Activated CD4-positive, alpha-beta T cell treated with anti-CD3 and anti-CD28 coated beads, Interleukin-10, Interleukin-2, amounts not matched to agents 100 ng/mL and 50 ng/mL, durations not matched to agents 16 hours and 8 hours (primary cell): Measurements from ENCODE around the gene P2RX6.
"Not testable (repeated sequence)": the region's sequence is repeated elsewhere in the genome, so short reads cannot be mapped to it uniquely, and the experiment has no call there.

Experiments used
- DNase-seq: peaks from one replicate; pipeline ENCODE4 v3.0.0-alpha.2; 2020

The P2RX6 gene

DNA sequence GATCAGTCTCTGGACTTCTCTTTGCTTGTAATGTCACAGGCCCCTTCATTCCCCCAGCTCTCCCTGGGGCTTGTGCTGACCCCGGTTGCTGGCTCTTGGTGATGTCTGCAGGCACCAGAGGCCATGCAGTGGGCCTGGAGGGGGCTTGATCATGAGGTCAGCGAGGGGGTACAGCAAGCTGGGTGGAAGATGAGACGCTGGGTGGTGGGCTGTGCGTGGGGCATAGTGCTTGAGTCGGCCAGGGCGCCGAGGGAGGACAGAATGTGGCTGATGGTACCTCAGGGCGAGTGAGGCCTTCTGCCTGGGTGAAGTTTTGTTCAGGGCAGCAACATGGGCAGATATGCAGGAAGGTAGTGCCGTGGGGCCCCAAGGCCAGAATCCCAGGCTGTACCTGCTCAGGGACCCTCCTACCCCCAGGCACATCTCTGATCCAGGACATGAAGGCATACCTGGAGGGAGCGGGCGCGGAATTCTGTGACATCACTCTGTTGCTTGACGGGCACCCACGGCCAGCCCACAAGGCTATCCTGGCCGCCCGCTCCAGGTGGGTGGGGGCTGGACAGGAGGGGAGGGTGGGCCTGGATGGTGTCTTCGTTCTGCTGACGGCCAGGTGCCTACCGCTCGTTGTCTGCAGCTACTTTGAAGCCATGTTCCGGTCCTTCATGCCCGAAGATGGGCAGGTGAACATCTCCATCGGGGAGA lies 19.5 kb upstream of the P2RX6 start:
- no peak for DNase-seq

GRCh38 chr22:20996031-20996410 lies 18.9 kb upstream of the P2RX6 start:
- DNase-seq, result no peak

DNA sequence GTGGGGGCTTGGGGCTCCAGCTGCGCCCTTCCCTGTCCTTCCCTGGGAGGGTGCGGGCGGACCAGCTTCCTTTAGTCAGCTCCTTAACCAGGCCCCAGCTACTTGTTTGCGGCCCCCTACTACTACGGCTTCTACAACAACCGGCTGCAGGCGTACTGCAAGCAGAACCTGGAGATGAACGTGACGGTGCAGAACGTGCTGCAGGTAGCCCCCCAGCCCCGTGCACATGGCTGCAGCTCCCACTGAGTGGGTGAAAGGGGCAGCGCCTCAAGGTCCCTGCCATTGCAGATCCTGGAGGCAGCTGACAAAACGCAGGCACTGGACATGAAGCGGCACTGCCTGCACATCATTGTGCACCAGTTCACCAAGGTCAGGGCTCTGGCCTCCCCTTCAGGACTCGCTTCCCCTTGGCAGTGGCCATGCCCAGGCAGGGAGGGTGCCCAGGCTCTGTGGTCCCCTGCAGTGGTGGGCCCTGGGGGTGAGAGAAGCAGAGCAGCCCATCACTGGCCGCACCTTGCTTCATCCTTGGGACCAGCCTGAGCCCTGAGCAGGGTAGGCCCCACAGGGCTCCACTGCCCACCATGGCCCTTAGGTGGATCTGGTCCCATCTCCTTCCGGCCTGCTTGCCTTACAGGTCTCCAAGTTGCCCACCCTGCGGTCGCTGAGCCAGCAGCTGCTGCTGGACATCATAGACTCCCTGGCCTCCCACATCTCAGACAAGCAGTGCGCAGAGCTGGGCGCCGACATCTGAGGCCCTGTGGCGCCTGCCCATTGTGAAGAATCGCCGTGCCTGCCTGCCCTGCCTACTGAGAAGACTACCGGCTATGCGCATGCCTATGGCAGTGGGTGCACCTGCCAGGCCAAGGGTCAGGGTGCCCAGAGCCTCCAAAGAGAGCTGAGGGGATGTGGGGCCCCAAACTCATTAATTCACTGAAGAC lies 18.1 kb upstream of the P2RX6 start:
- DNase-seq, result no peak

DNA sequence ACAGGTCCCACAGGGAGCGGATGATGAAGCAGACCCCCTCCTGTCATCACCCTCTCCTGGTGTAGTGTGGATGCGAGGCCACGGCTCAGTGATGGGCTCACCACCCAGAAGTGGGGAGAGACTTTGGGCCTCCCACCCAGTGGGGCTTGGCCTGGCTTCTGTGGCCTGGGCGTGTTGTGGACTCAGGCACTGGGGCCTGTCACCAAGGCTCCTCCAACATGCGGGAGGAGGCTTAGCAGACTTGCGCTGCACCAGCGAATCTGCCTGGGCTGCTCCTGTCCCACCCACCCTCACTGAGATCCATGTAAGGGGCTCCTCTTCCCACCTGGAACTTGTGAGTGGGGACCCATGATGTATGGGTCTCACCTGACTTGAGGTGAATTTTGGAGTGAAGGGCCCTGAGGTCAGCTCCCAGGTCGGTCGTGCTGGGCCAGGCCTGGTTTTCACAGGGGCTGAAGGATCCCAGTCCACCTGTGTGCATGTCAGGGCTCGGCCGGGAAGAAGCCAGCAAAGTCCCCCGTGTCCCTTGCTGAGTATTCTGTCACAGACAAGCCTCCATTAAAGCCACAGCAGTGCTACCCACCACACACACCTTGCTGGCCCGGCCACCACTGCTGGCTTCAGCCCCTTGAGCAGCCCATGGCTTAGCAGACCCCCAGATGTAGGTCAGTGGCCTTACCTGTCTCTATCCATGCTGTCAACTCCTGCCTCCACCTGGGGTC lies 17.3 kb upstream of the P2RX6 start:
- no peak for DNase-seq

DNA sequence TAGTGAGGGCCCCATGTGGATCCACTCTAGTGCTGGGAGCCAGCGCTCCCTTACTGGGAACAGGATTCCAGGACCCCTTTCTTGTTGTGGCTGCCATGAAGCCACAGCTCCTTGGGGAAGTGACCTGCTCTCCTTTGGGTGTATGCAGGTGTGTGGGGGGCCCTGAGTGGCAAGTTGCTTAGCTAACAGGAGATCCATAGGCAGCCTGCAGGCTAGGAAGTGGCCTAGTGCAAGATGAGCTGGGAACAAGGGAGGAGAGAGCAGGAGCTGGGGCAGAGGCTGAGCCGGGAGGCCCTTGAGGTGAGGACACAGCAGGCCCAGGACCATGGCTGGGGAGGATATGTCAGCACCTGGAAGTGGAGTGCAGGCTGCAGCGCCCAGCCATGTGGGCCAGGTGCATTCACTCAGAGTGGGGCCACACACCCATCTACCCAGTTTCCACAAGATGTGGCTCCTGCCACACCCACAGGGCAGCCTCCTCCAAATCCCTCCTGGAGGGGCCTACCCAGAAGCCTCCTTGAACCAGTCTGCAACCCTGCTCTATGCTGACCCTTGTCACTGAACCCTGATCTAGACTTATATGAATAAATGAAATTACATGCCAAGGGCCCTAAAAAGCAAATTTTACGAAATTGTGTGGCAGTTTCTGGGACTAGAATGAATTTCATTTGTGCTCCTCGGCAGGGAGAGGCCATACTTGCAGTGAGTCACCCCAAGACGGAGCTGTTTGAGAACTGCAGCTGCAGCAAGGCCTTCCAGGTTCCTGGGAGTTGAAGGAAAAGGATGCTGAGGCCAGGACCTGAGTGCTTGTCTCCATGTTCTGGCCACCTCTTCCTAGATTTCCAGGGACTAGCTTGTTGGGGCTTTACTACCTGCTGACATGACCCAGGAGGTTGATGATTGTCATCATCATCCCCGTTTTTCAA lies 16.3 kb upstream of the P2RX6 start:
- DNase-seq, result no peak

- no peak for DNase-seq
Measured at GRCh38 chr22:20999350-21000206, 15.4 kb upstream of the P2RX6 start.

- DNase-seq, result no peak
Measured at GRCh38 chr22:21000207-21000986, 14.6 kb upstream of the P2RX6 start.

DNA sequence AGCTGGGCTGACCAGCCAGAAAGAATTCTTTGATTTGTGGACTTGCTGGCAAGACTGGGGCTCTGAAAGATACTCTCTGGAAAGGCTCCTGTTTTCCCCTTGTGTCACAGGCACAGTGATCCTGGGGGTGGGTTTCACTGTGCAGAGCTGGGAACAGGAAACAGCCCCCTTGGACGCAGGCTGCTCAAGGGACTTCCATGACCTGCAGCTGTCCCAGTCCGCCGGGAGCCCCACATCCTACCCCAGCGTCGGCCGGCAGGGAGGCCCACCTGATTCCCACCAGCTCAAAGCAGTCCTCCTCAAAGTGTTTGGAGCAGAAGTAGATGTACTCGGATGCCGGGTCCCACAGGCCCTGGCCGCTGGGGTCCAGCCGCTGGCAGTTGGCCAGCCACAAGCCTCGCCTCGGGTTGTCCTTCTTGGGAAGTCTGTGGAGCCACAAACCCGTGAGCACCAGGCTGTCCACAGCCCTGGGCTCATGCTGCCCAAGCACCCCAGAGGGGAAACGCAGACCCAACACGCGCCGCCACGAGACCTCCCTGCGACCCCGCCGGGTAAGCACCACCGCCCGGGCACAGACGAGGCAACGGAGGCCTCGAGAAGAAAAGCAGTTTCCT lies 13.9 kb upstream of the P2RX6 start:
- no peak for DNase-seq

- peak; percentile 98 for DNase-seq
Measured at GRCh38 chr22:21001601-21002325, 13.2 kb upstream of the P2RX6 start, which contains the start of gene THAP7. THAP7 (minus strand) TSS chr22:21002118; CDS start chr22:21001911, 207 bp downstream.

- no peak for DNase-seq
Measured at GRCh38 chr22:21003782-21004181, 11.2 kb upstream of the P2RX6 start.

- not testable (repeated sequence) for DNase-seq
Measured at GRCh38 chr22:21009208-21009607, 5.8 kb upstream of the P2RX6 start.

DNA sequence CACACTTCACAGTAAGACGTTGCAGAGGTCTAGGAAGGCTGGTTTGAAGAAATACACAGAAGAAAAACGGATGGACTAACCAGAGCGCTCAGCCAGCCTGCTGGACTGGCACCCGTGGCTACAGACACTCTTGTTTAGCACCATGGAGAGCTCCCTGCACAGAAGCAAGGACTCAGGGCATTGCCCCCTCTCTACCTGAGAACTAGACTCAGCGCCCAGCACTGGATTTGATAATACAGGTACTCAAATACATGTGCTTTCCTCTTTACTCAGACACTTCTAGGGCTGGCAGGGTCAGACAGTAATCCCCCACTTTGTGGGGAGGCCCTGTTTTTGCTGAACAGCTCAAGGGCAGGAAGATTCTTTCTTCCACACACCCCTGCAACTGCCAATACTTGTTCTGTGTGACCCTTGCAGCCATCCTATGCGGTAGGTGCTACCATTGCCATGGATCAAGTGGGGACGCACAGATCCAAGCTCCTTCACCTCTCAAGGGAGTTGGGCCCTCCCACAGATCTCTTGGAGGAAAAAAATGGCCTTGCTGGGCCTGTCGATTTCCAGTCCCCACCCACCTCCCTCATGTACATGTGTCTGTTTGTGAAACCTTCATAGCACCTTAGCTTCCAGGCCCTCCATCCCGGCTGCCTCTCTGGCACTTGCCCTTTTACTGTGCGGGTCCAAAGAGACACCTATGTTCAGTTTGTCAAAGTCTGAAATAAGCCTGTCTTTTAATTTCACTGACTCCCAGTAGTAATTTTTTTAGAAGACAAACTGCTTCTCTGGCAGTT lies 5.1 kb upstream of the P2RX6 start:
- DNase-seq, result no peak

GRCh38 chr22:21010426-21011113 lies 4.4 kb upstream of the P2RX6 start:
- DNase-seq, result no peak

DNA sequence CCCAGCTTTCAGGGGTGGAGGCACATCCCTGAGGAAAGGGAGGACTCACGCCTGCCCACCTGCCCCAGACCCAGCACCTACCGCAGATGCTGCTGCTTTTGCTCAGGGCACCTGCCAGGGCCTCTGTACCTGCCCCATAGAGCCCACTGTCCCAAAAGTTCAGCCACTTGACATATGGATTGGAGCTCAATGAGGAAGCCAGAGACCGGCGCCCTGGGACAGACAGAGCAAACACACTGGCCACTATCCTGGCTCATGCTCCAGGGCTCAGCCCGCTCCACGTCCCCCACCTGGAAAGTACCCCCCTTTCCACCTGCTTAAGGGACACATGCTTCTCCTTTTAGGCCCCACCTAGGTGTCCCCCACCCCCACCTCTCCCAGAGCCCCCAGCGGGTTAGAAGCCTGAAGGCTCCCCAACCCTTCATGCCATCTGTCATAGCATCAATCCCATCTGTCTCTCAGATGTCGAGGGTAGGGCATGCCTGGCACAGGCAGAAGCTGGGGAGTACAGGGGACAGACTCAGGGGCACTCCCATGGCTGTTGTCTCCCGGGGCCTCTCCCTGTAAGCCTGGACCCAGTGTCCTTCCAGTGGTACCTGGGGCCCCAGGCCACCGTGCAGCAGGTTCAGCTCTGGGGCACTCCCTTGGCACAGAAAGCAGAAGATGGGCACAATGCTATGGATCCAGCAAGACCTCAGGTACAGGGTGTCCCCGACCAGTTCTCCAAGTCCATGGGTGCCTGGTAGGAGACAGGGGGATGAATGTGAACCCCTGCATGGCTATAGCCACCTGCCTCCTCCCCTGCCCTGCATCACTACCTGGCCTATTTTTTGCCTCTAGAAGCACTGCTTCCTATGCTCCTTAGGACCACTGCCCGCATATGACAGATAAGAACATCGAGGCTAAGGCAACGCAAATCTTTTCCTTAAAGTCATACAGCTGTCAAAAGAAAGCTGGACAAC lies 2.2 kb upstream of the P2RX6 start:
- no peak for DNase-seq

DNA sequence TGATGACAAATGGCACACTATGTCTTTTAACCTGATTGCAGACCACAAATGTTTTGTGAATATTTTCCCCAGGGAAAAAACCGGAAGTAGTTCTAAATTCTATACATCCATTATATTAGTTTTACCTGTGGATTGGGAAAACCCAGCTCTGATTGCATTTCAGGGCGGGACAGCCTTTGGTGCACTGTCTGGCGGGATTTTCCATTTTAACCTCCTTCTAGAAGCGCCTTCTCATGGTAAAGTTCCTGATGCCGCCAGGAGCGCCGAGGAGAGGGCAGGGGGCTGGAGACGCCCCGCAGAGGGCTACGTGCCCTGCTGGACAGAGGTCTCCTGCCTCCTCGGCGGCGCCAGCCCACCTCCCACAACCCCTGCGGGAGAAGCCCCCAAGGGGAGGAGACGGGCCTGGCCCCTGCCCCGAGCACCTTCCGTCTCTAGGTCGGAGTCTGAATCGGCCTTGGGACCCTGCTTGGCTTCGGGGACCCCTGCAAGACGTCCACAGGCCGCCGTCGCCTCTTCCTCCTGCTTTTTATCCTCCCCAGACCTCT lies 1.2 kb upstream of the P2RX6 start:
- no peak for DNase-seq

GRCh38 chr22:21014202-21014725 lies 701 bp upstream of the P2RX6 start:
- peak; percentile 91 for DNase-seq
